ENCODE measurements around the gene ZNF501. TPM values are rescaled to one million over a fixed set of nuclear protein-coding genes. Genes with fewer than 3 reads are reported as not detected.

The ZNF501 gene
- total and polyA plus RNA-seq, 3 donors from 2014 or later, result 9.2 to 12.3 (median 10.2) TPM

GRCh38 chr3:44687898-44688297 is 41.5 kb upstream of the ZNF501 start:
- intact Hi-C loops (cut with DNase I; ENCODE audit: low total_unique reads), result no loop called here
- Histone ChIP-seq H3K36me3 (ENCODE audit: low read depth, missing control alignments) (no peaks in the 10 kb centered on the region), H3K4me3 (no peak overlapping the region), H3K27me3 (no peaks in the 10 kb centered on the region), H3K9me3 (no peaks in the 10 kb centered on the region), H3K27ac (no peak overlapping the region), H3K4me1 (peaks cover 5% of the 10 kb centered on the region)
- WGBS, 2 donors, result 66 to 82% methylated on average over 1 of the region's 1 CpG
- TF ChIP-seq, protein P1, sequence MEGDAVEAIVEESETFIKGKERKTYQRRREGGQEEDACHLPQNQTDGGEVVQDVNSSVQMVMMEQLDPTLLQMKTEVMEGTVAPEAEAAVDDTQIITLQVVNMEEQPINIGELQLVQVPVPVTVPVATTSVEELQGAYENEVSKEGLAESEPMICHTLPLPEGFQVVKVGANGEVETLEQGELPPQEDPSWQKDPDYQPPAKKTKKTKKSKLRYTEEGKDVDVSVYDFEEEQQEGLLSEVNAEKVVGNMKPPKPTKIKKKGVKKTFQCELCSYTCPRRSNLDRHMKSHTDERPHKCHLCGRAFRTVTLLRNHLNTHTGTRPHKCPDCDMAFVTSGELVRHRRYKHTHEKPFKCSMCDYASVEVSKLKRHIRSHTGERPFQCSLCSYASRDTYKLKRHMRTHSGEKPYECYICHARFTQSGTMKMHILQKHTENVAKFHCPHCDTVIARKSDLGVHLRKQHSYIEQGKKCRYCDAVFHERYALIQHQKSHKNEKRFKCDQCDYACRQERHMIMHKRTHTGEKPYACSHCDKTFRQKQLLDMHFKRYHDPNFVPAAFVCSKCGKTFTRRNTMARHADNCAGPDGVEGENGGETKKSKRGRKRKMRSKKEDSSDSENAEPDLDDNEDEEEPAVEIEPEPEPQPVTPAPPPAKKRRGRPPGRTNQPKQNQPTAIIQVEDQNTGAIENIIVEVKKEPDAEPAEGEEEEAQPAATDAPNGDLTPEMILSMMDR (IDR thresholded peaks at IDR 0.05), result no peak
- no peak for TF ChIP-seq POLR2A (IDR thresholded peaks at IDR 0.05)
- DNase-seq, result no peak

GRCh38 chr3:44712455-44713075 is 16.9 kb upstream of the ZNF501 start, which contains the start of gene ZNF502:
ZNF502 (plus strand) TSS chr3:44712660; CDS start chr3:44720262, 7,602 bp downstream.
- H3K9me3 ChIP-seq, result no peaks in the 10 kb centered on the region
- DNase-seq, result peak; percentile 97
- no peaks in the 10 kb centered on the region for H3K36me3 ChIP-seq (ENCODE audit: low read depth, missing control alignments)
- no peaks in the 10 kb centered on the region for H3K27me3 ChIP-seq
- peak within 1 kb of the TSS in 1 of 2 donors; percentile 54 for H3K27ac ChIP-seq
- TF ChIP-seq, protein P1 (IDR thresholded peaks at IDR 0.05), result peak; percentile 15 to 49 (median 26)
- no peak for TF ChIP-seq POLR2A (IDR thresholded peaks at IDR 0.05)
- peak within 1 kb of the TSS; percentile 73 to 81 for H3K4me3 ChIP-seq
- H3K4me1 ChIP-seq, result no peaks in the 10 kb centered on the region
- intact Hi-C loops (cut with DNase I; ENCODE audit: low total_unique reads), result no loop called here
- WGBS, 2 donors, result 1 to 3% methylated on average over 14 to 36 of the region's 36 CpGs

- no peaks in the 10 kb centered on the region for H3K36me3 ChIP-seq (ENCODE audit: low read depth, missing control alignments)
- intact Hi-C loops (cut with DNase I; ENCODE audit: low total_unique reads), result no loop called here
- no peak overlapping the region for H3K4me3 ChIP-seq
- no peak overlapping the region for H3K27ac ChIP-seq
- DNase-seq, result no peak
- no peaks in the 10 kb centered on the region for H3K27me3 ChIP-seq
- whole genome bisulfite sequencing, 2 donors, result 95% methylated on average over 10 of the region's 10 CpGs
- H3K9me3 ChIP-seq, result peaks cover 7% of the 10 kb centered on the region
- no peaks in the 10 kb centered on the region for H3K4me1 ChIP-seq
- TF ChIP-seq POLR2A (IDR thresholded peaks at IDR 0.05), result no peak
- TF ChIP-seq, protein P1 (IDR thresholded peaks at IDR 0.05), result no peak
These were observed 8.0 kb upstream of the ZNF501 start for GRCh38 chr3:44721231-44722102.

GRCh38 chr3:44722103-44722401 is 7.4 kb upstream of the ZNF501 start:
- no peaks in the 10 kb centered on the region for H3K36me3 ChIP-seq (ENCODE audit: low read depth, missing control alignments)
- WGBS, 2 donors, result 87 to 100% methylated on average over 1 of the region's 1 CpG
- no peak overlapping the region for H3K4me3 ChIP-seq
- intact Hi-C loops (cut with DNase I; ENCODE audit: low total_unique reads), result no loop called here
- H3K9me3 ChIP-seq, result peaks cover 7% of the 10 kb centered on the region
- no peak for DNase-seq
- no peaks in the 10 kb centered on the region for H3K4me1 ChIP-seq
- no peaks in the 10 kb centered on the region for H3K27me3 ChIP-seq
- no peak overlapping the region for H3K27ac ChIP-seq
- TF ChIP-seq POLR2A (IDR thresholded peaks at IDR 0.05), result no peak
- TF ChIP-seq, protein P1 (IDR thresholded peaks at IDR 0.05), result no peak
